Prostate gland (tissue), 2 donors: ENCODE measurements around the gene KIF18A. TPM values are rescaled to one million over a fixed set of nuclear protein-coding genes. Genes with fewer than 3 reads are reported as not detected.

Source experiments
- DNase-seq: peaks from one replicate; pipeline ENCODE4 v3.0.0-alpha.2; 2019; ENCODE audit warnings: low spot score
- H3K27ac ChIP-seq, 2 donors: fragments of 200-600 bp; sonication (generic); 2 replicates each; pipeline ENCODE4 v1.5.1; 2017 to 2019
- H3K27me3 ChIP-seq: fragments of 200-600 bp; sonication (generic); replicated peaks from 2 replicates; pipeline ENCODE4 v1.5.1; 2019; ENCODE audit not compliant: insufficient read depth
- H3K36me3 ChIP-seq, 2 donors: fragments of 200-600 bp; sonication (generic); 1 replicate in 1 of 2; 2 replicates in 1 of 2; pipeline versions ENCODE4 v1.5.1 to v1.8.1; 2017 to 2019
- H3K4me1 ChIP-seq: fragments of 200-600 bp; sonication (generic); replicated peaks from 2 replicates; pipeline ENCODE4 v1.5.1; 2019
- H3K4me3 ChIP-seq, 2 donors: fragments of 200-600 bp; sonication (generic); 2 replicates each; pipeline ENCODE4 v1.5.1; 2017 to 2019
- H3K9me3 ChIP-seq: fragments of 200-600 bp; sonication (generic); 2 replicates; pipeline ENCODE4 v1.5.1; 2017
- CTCF ChIP-seq, 4 experiments: fragments of 200-600 bp in 2 of 4; fragments of 450-650 bp in 2 of 4; sonication (generic) in 2 of 4; IDR thresholded peaks; 1 replicate in 3 of 4; 2 replicates in 1 of 4; pipeline ENCODE4 v1.5.1; 2016 to 2019; ENCODE audit warnings: antibody characterized with exemption in 4 of 4, mild to moderate bottlenecking in 2 of 4, moderate library complexity in 2 of 4
- POLR2A ChIP-seq: fragments of 450-650 bp; IDR thresholded peaks from one replicate; pipeline ENCODE4 v1.6.1; 2016; ENCODE audit warnings: antibody characterized with exemption, mild to moderate bottlenecking
- POLR2AphosphoS5 ChIP-seq: sonication (generic); formaldehyde crosslinking; IDR thresholded peaks from one replicate; pipeline ENCODE4 v1.6.1; 2017; ENCODE audit warnings: antibody characterized with exemption
- WGBS: methylation state at CpG from one replicate; pipeline ENCODE4 v1.1.5; 2018; 5-methylcytosine and 5-hydroxymethylcytosine counted together
- intact Hi-C: fragments of 100-400 bp; cut with DNase I; formaldehyde crosslinking; loops from one replicate; pipeline ENCODE4 v1.14.2; 2022
- total RNA-seq, 2 donors: library from RNA; depleted of rRNA; stranded (reverse); fragments of >200 nt; gene quantifications; one replicate each; pipeline ENCODE4 v1.1.0, GENCODE V29; 2016

Gene KIF18A
- total RNA-seq, 2 donors from 2014 or later = 0.73 to 3.8 TPM

GRCh38 chr11:28017816-28018215 lies 90.1 kb downstream of the KIF18A start:
- no peak overlapping the region for H3K27ac ChIP-seq
- H3K36me3 ChIP-seq = no peaks in the 10 kb centered on the region
- TF ChIP-seq CTCF (IDR thresholded peaks at IDR 0.05) (no peak), POLR2AphosphoS5 (no peak), POLR2A (no peak)
- H3K27me3 ChIP-seq = no peaks in the 10 kb centered on the region
- DNase-seq = no peak
- WGBS = 84% methylated on average over 2 of the region's 2 CpGs
- intact Hi-C loops = no loop called here
- no peaks in the 10 kb centered on the region for H3K9me3 ChIP-seq
- no peak overlapping the region for H3K4me3 ChIP-seq
- H3K4me1 ChIP-seq = no peaks in the 10 kb centered on the region

GRCh38 chr11:28011813-28012212 lies 96.1 kb downstream of the KIF18A start:
- no peaks in the 10 kb centered on the region for H3K9me3 ChIP-seq
- no peak overlapping the region for H3K4me3 ChIP-seq
- H3K4me1 ChIP-seq = no peaks in the 10 kb centered on the region
- TF ChIP-seq CTCF (IDR thresholded peaks at IDR 0.05) (no peak), POLR2AphosphoS5 (no peak), POLR2A (no peak)
- no peaks in the 10 kb centered on the region for H3K27me3 ChIP-seq
- WGBS = 93% methylated on average over 4 of the region's 4 CpGs
- no peak for DNase-seq
- intact Hi-C loops = no loop called here
- no peak overlapping the region for H3K27ac ChIP-seq
- no peaks in the 10 kb centered on the region for H3K36me3 ChIP-seq

- Histone ChIP-seq H3K4me1 (no peaks in the 10 kb centered on the region), H3K27ac (no peak overlapping the region), H3K36me3 (no peaks in the 10 kb centered on the region), H3K27me3 (no peaks in the 10 kb centered on the region), H3K4me3 (no peak overlapping the region), H3K9me3 (no peaks in the 10 kb centered on the region)
- WGBS = 94% methylated on average over 1 of the region's 1 CpG
- no peak for DNase-seq
- TF ChIP-seq CTCF (IDR thresholded peaks at IDR 0.05) (no peak), POLR2A (no peak), POLR2AphosphoS5 (no peak)
- intact Hi-C loops = no loop called here
These were observed 98.0 kb downstream of the KIF18A start for GRCh38 chr11:28009996-28010395.

GRCh38 chr11:28009388-28009787 lies 98.6 kb downstream of the KIF18A start:
- Histone ChIP-seq H3K36me3 (no peaks in the 10 kb centered on the region), H3K27ac (no peak overlapping the region), H3K27me3 (no peaks in the 10 kb centered on the region), H3K4me3 (no peak overlapping the region), H3K4me1 (no peaks in the 10 kb centered on the region), H3K9me3 (no peaks in the 10 kb centered on the region)
- DNase-seq = no peak
- no peak for TF ChIP-seq POLR2AphosphoS5
- no peak for TF ChIP-seq POLR2A
- TF ChIP-seq CTCF (IDR thresholded peaks at IDR 0.05) = no peak
- intact Hi-C loops = no loop called here

- H3K4me3 ChIP-seq = no peak overlapping the region
- H3K36me3 ChIP-seq = no peaks in the 10 kb centered on the region
- intact Hi-C loops = no loop called here
- no peaks in the 10 kb centered on the region for H3K9me3 ChIP-seq
- no peaks in the 10 kb centered on the region for H3K4me1 ChIP-seq
- H3K27me3 ChIP-seq = no peaks in the 10 kb centered on the region
- no peak for DNase-seq
- no peak overlapping the region for H3K27ac ChIP-seq
- TF ChIP-seq POLR2A (no peak), POLR2AphosphoS5 (no peak), CTCF (IDR thresholded peaks at IDR 0.05) (no peak)
These were observed 104.3 kb downstream of the KIF18A start for GRCh38 chr11:28003615-28004014.
